GM12864 (cell line): Measurements from ENCODE around the gene CYP4Z1.
"Not testable (repeated sequence)": the region's sequence is repeated elsewhere in the genome, so short reads cannot be mapped to it uniquely, and the experiment has no call there.

Experiments used
- DNase-seq: peaks from one replicate; pipeline ENCODE4 v3.0.0-alpha.2; 2011; ENCODE audit warnings: low read depth
- H3K4me3 ChIP-seq: 2 replicates; pipeline ENCODE4 v1.5.1; 2011; ENCODE audit warnings: mild to moderate bottlenecking, low read depth, low read length, control low read depth
- TF ChIP-seq, protein P1 (sequence below): IDR thresholded peaks from 2 replicates; pipeline ENCODE4 v1.5.1; 2011; ENCODE audit warnings: low read depth, mild to moderate bottlenecking, moderate library complexity, low read length, control low read depth, inconsistent platforms; ENCODE audit errors: missing control alignments

CYP4Z1 gene

DNA sequence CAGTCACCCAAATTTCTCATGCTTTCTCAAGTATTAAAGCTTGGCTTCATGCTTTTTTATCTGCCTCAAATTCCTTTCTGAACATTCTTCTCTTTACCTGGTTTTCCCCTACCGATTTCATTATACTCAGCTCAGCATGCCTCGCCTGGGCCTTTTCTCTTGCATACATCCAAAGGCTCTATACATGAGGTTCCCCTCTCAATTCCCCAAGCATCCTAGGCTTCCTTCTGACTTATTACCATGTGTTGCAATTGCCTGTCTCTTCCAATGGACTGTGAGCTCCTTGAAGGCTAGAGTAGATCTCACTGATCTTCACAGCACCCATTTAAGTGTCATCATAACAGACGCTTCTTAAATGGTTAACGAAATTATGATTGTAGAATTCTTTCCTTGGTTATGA lies 46.1 kb downstream of the CYP4Z1 start:
- TF ChIP-seq, protein P1, sequence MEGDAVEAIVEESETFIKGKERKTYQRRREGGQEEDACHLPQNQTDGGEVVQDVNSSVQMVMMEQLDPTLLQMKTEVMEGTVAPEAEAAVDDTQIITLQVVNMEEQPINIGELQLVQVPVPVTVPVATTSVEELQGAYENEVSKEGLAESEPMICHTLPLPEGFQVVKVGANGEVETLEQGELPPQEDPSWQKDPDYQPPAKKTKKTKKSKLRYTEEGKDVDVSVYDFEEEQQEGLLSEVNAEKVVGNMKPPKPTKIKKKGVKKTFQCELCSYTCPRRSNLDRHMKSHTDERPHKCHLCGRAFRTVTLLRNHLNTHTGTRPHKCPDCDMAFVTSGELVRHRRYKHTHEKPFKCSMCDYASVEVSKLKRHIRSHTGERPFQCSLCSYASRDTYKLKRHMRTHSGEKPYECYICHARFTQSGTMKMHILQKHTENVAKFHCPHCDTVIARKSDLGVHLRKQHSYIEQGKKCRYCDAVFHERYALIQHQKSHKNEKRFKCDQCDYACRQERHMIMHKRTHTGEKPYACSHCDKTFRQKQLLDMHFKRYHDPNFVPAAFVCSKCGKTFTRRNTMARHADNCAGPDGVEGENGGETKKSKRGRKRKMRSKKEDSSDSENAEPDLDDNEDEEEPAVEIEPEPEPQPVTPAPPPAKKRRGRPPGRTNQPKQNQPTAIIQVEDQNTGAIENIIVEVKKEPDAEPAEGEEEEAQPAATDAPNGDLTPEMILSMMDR, result no peak
- no peak overlapping the region for H3K4me3 ChIP-seq
- DNase-seq, result no peak

DNA sequence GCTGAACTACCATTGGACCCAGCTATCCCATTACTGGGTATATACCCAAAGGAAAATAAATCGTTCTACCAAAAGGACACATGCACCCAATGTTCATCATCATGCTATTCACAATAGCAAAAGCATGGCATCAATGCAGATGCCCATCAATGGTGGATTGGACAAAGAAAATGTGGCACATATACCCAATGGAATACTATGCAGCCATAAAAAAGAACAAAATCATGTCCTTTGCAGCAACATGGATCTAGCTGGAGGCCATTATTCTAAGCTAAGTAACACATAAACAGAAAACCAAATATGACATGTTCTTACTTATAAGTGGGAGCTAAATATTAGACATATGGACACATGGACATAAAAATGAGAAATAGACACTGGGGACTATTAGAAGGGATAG lies 54.0 kb downstream of the CYP4Z1 start:
- not testable (repeated sequence) for DNase-seq, H3K4me3 ChIP-seq

DNA sequence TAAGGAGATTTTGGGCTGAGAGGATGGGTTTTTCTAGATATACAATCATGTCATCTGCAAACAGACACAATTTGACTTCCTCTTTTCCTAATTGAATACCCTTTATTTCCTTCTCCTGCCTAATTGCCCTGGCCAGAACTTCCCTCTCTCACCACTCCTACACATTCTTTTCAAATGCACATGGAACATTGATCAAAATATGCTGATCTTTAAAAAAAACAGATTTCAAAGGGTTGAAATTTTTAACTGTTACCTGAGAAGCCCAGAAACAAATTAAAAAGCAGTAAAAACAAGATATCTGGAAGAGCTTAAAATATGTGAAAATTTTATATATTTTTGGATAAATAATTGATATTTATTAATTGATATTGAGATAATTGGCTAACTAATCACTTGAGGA lies 57.8 kb downstream of the CYP4Z1 start:
- H3K4me3 ChIP-seq, DNase-seq: not testable (repeated sequence)

DNA sequence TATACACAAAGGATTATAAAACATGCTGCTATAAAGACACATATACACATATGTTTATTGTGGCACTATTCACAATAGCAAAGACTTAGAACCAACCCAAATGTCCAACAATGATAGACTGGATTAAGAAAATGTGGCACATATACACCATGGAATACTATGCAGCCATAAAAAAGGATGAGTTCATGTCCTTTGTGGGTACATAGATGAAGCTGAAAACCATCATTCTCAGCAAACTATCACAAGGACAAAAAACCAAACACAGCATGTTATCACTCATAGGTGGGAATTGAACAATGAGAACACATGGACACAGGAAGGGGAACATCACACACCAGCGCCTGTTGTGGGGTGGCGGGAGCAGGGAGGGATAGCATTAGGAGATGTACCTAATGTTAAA lies 60.0 kb downstream of the CYP4Z1 start:
- not testable (repeated sequence) for H3K4me3 ChIP-seq, DNase-seq

DNA sequence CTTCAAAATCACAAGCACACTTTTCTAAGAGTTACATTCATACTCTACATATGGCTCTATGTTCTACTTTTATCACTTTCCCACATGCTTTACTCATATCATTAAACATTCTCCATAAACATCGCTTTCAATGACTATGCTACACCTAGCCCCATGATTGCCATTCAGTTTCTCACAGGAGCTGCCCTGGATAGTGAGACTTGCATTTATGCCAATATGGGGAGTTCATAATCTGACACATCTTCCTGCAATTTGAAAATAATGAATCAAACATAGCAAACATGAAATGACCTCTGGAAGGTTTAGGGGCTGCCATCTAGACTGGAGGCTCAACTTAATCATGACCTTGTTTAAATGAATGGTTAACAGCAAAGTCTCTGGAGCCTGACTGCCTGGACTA lies 61.2 kb downstream of the CYP4Z1 start:
- DNase-seq, result no peak
- H3K4me3 ChIP-seq, result no peak overlapping the region
- TF ChIP-seq, protein P1, result no peak

DNA sequence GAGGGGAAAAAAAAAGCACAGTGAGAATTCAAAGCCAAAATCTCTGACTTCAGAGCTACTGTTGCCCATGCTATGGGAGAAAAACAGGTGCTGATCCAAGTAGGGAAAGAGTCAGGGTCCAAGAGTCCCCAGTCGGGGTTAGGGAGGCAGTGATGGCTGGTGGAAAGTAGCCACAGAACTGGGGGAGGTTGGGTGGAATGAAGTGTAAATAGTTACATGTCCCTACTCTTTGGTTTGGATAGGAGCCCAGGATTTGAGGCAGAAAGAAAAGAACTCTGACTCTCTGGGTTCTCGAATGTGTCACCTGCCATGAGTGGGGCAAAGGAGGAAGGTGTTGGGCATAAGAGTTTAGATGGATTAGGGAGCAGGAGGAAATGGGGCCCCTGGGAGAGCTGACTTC lies 61.8 kb downstream of the CYP4Z1 start:
- H3K4me3 ChIP-seq, DNase-seq: not testable (repeated sequence)

DNA sequence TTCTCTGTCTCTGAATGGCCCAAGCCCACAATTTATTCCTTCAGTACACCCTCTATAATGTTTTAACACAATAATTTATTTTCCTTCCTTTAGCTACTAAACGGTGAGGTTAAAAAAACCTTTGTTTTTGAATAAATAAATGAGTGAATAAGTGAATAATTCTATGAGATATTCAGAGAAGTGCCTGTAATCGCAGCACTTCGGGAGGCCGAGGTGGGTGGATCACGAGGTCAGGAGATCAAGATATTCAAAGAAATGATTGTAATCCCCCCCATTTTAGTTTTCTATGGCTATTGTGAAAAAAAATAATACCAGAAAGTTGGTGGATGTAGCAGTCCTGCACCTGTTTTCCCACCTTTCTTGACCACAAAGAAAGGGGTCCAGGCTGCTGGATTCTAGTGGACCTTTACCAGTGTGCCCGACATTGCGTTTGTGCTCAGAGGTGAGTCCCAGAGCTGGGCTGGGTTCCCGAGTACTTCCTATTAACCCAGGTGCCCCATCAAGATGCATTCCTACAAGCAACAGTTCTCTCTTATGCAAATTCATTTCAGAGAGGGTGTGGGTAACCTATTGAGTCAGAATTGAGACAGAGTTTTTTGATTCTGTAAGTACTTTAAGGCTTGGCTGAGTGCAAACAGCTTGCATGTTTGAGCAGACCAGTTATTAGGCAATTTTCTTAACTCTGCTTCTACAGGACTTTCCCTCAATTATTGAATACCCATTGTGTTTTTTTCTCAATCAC lies 62.6 kb downstream of the CYP4Z1 start:
- not testable (repeated sequence) for H3K4me3 ChIP-seq, DNase-seq

DNA sequence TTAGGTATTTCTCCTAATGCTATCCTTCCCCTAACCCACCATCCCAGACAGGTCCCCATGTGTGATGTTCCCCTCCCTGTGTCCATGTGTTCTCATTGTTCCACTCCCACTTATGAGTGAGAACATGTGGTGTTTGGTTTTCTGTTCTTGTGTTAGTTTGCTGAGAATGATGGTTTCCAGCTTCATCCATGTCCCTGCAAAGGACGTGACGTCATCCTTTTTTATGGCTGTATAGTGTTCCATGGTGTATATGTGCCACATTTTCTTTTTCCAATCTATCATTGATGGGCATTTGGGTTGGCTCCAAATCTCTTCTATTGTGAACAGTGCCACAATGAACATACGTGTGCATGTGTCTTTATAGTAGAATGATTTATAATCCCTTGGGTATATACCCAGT lies 65.6 kb downstream of the CYP4Z1 start:
- DNase-seq, H3K4me3 ChIP-seq: not testable (repeated sequence)

DNA sequence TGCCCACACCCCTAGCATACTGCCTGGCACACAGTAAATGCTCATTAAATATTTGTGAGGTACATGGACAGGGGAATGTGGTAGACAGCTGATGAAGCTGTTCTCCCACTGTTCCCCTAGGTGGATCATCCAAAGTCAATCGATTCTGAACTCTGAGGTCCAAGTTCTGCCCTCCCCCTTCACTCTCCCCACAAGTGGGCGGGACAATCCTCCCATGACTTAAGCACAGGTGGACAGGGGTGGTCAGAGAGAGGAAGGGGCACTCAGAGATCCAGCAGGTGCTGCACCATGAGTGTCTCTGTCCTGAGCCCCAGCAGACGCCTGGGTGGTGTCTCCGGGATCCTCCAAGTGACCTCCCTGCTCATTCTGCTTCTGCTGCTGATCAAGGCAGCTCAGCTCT lies 70.2 kb downstream of the CYP4Z1 start, which contains the start of gene CYP4A22:
Gene CYP4A22 (plus strand): TSS at position 244 of the 400 bp plus-strand sequence. CDS start 45 bp downstream, at position 289.
- no peak for DNase-seq
- H3K4me3 ChIP-seq, result no peak within 1 kb of the TSS
- TF ChIP-seq, protein P1, result no peak

DNA sequence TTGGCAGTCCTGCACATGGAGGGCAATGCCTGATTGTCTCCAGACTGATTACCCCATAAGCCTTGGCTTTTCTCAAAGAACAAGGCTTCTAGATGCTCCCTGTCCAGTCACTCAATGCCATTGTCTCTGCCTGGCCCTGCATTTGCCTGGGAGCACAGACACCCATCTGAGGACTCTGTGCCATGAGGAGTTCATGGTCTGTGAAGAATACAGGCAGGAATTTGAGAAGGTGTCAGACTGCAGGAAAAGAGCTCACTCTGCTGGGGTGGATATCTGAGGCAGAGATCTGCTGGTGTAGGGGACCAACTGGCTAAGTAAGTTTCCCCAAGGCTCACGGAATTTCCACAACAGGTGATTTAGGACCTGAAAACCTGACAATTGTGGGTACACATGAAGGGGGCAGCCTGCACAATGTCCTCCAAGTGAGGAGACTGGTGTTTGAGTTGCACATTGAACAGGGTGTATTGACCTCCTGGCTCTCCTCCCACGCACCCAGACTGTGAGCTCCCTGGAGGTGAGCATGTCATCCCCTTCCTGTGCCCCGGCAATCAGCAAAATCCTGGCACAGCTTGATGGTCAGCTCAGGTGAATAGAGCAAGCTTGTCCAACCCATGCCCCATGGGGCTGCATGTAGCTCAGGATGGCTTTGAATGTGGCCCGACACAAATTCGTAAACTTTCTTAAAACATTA lies 71.0 kb downstream of the CYP4Z1 start:
- DNase-seq, result no peak
- no peak overlapping the region for H3K4me3 ChIP-seq
- TF ChIP-seq, protein P1, result no peak

DNA sequence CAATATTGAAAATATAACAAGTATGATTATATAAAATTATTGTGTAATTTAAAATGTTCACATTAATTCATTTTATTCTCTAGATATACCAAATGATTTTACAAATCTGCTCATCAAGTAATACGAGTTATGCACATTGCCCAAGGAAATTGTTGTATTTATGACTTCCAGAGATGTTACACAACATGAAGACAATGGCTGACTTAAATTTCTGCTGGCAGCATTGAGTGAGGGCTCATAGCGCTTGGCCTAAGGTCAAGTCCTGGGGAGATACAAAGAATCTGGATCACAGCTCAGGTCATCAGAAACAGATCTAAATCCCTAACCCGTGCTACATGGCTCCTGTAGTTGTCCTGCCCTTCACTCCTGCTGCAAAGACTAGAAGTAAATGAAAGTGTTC lies 73.3 kb downstream of the CYP4Z1 start:
- H3K4me3 ChIP-seq, DNase-seq: not testable (repeated sequence)
